PC-9 (cell line): ENCODE data around the gene METTL9. TPM values are rescaled to one million over a fixed set of nuclear protein-coding genes. Genes with fewer than 3 reads are reported as not detected.

Experiments
- BruUV-seq: library from RNA; stranded (reverse); fragments of 400-500 nt; replicated peaks from 2 replicates; lab custom pipeline; 2021; lab: Mats Ljungman, UMichigan
- CTCF ChIA-PET: fragments of 300-600 bp; sonication (Branson Sonifier 250); formaldehyde crosslinking; loops from one replicate; lab custom pipeline; 2022; ENCODE audit warnings: antibody characterized with exemption; lab: Charles Lee
- POLR2A ChIA-PET: fragments of 300-600 bp; sonication (Branson Sonifier 250); formaldehyde crosslinking; loops from one replicate; lab custom pipeline; 2022; ENCODE audit warnings: antibody characterized with exemption; ENCODE audit not compliant: unreplicated experiment; lab: Charles Lee
- DNase-seq, 2 experiments: peaks; one replicate each; pipeline versions ENCODE4 v3.0.0 to v3.0.0-alpha.2; 2015 to 2022; ENCODE audit warnings: mixed read lengths in 1 of 2
- H2AFZ ChIP-seq: fragments of 200-600 bp; sonication (generic); 2 replicates; pipeline ENCODE4 v1.8.1; 2017; ENCODE audit warnings: antibody characterized with exemption
- H3F3A ChIP-seq: fragments of 200-600 bp; sonication (generic); 2 replicates; pipeline ENCODE4 v1.8.1; 2017; ENCODE audit warnings: antibody characterized with exemption, mild to moderate bottlenecking, low read depth; ENCODE audit not compliant: insufficient read depth
- H3K27ac ChIP-seq: fragments of 200-600 bp; sonication (generic); 2 replicates; pipeline ENCODE4 v1.6.1; 2016; ENCODE audit warnings: mixed run types
- H3K27me3 ChIP-seq: fragments of 200-600 bp; sonication (generic); 2 replicates; pipeline ENCODE4 v1.6.1; 2016; ENCODE audit warnings: low read depth, mixed run types; ENCODE audit not compliant: insufficient read depth
- H3K36me3 ChIP-seq: fragments of 200-600 bp; sonication (generic); 2 replicates; pipeline ENCODE4 v1.6.1; 2016; ENCODE audit warnings: low read depth, mixed run types
- H3K4me1 ChIP-seq: fragments of 200-600 bp; sonication (generic); replicated peaks from 2 replicates; pipeline ENCODE4 v1.6.1; 2016; ENCODE audit warnings: mixed run types; ENCODE audit not compliant: insufficient read depth
- H3K4me2 ChIP-seq: fragments of 200-600 bp; sonication (generic); 2 replicates; pipeline ENCODE4 v1.6.1; 2017; ENCODE audit warnings: mixed run types
- H3K4me3 ChIP-seq: fragments of 200-600 bp; sonication (generic); 2 replicates; pipeline ENCODE4 v1.6.1; 2016; ENCODE audit warnings: mixed run types
- H3K79me2 ChIP-seq: fragments of 200-600 bp; sonication (generic); 2 replicates; pipeline ENCODE4 v1.6.1; 2017; ENCODE audit warnings: low read depth, mixed run types
- H3K9me2 ChIP-seq: fragments of 200-600 bp; sonication (generic); 2 replicates; pipeline ENCODE4 v1.8.1; 2017; ENCODE audit warnings: mild to moderate bottlenecking; ENCODE audit not compliant: insufficient read depth
- H3K9me3 ChIP-seq: fragments of 200-600 bp; sonication (generic); 2 replicates; pipeline ENCODE4 v1.8.1; 2016; ENCODE audit warnings: low read depth; ENCODE audit not compliant: insufficient read depth
- H4K20me1 ChIP-seq: fragments of 200-600 bp; sonication (generic); 2 replicates; pipeline ENCODE4 v1.8.1; 2017; ENCODE audit not compliant: insufficient read depth
- CTCF ChIP-seq: fragments of 200-600 bp; sonication (generic); conservative IDR thresholded peaks from 2 replicates; pipeline ENCODE4 v1.6.1; 2017; ENCODE audit warnings: mixed run types, antibody characterized with exemption, mild to moderate bottlenecking, moderate library complexity
- EZH2 ChIP-seq: fragments of 200-600 bp; sonication (generic); IDR thresholded peaks from 2 replicates; pipeline ENCODE4 v1.8.0; 2017; ENCODE audit warnings: antibody characterized with exemption, low read depth
- intact Hi-C: fragments of 100-400 bp; cut with micrococcal nuclease; formaldehyde crosslinking; loops from one replicate; pipeline ENCODE4 v1.10.0; 2022; ENCODE audit not compliant: unreplicated experiment
- total RNA-seq: library from RNA; stranded (reverse); gene quantifications from 2 replicates; pipeline ENCODE4 v1.2.3, GENCODE V29; 2021

The METTL9 gene
- total RNA-seq, 1 experiment from 2014 or later, result 136 TPM

GRCh38 chr16:21608639-21609328 is 9.4 kb downstream of the METTL9 start:
- Histone ChIP-seq H3K36me3 (0 out of 2 replicates have a peak, but pooled peaks cover 2% of the 10 kb centered on the region), H3K9me2 (no peaks in the 10 kb centered on the region), H3K79me2 (peaks cover 100% of the 10 kb centered on the region), H3K4me2 (peak overlapping the region; percentile 19), H3K4me1 (peaks cover 95% of the 10 kb centered on the region), H3K9me3 (no peaks in the 10 kb centered on the region), H3K27ac (no peak overlapping the region), H4K20me1 (no peaks in the 10 kb centered on the region), H3K4me3 (no peak overlapping the region), H3K27me3 (no peaks in the 10 kb centered on the region), H2AFZ (no peak overlapping the region), H3F3A (peaks cover 55% of the 10 kb centered on the region)
- intact Hi-C loops, result no loop called here
- no peak for DNase-seq
- ChIA-PET CTCF (no interaction called here), POLR2A (no interaction called here)
- TF ChIP-seq CTCF, result no peak
- no peak for TF ChIP-seq EZH2
- BruUV-seq, result no TSS peak

DNA sequence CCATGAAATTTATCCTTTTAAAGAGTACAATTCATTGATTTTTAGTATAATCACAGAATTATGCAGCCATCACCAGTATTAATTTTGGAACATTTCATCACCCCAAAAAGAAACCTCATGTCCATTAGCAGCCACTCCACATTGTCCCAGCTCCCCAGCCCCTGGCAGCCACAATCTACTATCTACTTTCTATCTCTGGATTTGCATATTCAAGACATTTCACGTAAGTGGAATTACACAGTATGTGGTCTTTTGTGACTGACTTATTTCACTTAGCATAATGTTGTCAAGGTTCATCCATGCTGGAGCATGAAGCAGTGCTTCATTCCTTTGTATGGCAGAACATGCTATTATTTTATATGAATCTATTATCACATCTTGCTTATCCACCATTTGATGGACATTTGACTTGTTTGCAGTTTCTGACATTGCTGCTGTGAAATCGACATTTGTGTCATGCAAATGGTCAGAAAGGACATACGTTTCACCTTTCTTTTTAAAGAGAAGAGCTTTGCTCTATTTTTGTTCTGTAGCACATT is 10.7 kb downstream of the METTL9 start:
- ChIA-PET CTCF (interaction anchor here (0.6 kb wide), 1 partner anchor 489 kb away, joined by 7 read pairs; no protein-coding TSS in a partner anchor), POLR2A (interaction anchor here (0.6 kb wide), 2 partner anchors 13 to 1756 kb away, joined by 3 to 6 read pairs; no protein-coding TSS in a partner anchor)
- Histone ChIP-seq H3K27me3 (no peaks in the 10 kb centered on the region), H3K4me2 (peak overlapping the region; percentile 72), H3K36me3 (peaks cover 9% of the 10 kb centered on the region; the same call in 1 of the 2 replicates), H3K4me1 (peaks cover 90% of the 10 kb centered on the region), H3F3A (peaks cover 47% of the 10 kb centered on the region), H4K20me1 (no peaks in the 10 kb centered on the region), H3K79me2 (peaks cover 100% of the 10 kb centered on the region), H3K9me2 (no peaks in the 10 kb centered on the region), H3K9me3 (no peaks in the 10 kb centered on the region), H3K4me3 (no peak overlapping the region), H3K27ac (peak overlapping the region; percentile 81), H2AFZ (no peak overlapping the region)
- no peak for DNase-seq
- TF ChIP-seq EZH2, result no peak
- no peak for TF ChIP-seq CTCF
- no TSS peak for BruUV-seq
- intact Hi-C loops, result no loop called here

DNA sequence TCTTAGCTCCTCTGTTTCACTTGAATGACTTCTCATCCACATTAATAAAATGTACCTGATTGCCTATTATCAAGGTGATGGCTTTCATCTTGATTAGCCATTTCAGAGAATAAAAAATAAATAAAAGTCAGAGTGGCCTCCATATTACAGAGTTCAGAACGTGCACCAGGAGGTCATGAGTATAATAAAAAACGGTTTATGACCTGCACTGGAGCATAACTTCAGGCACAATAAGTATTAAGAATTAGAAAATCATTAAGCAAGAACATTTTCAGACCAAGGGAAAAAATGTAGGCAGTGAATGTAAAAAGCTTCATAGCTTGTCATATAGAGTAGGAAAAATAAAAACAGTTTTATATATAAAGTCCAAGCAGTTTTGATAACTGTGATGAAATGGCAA is 11.4 kb downstream of the METTL9 start:
- no peak for TF ChIP-seq EZH2
- TF ChIP-seq CTCF, result no peak
- H3K4me1 ChIP-seq, result peaks cover 84% of the 10 kb centered on the region
- H3K36me3 ChIP-seq, result peaks cover 9% of the 10 kb centered on the region; the same call in 1 of the 2 replicates
- no peaks in the 10 kb centered on the region for H4K20me1 ChIP-seq
- H3K79me2 ChIP-seq, result peaks cover 100% of the 10 kb centered on the region
- ChIA-PET CTCF (interaction anchor here (0.6 to 0.8 kb wide), 2 partner anchors 45 to 488 kb away, joined by 3 to 7 read pairs; no protein-coding TSS in a partner anchor), POLR2A (interaction anchor here (0.6 kb wide), 1 partner anchor 1755 kb away, joined by 6 read pairs; no protein-coding TSS in a partner anchor)
- no peak overlapping the region for H2AFZ ChIP-seq
- no peaks in the 10 kb centered on the region for H3K9me3 ChIP-seq
- H3K27me3 ChIP-seq, result no peaks in the 10 kb centered on the region
- peaks cover 47% of the 10 kb centered on the region for H3F3A ChIP-seq
- DNase-seq, result no peak
- no peaks in the 10 kb centered on the region for H3K9me2 ChIP-seq
- peak overlapping the region; percentile 20; the same call in 1 of the 2 replicates for H3K4me3 ChIP-seq
- peak overlapping the region; percentile 81 for H3K27ac ChIP-seq
- intact Hi-C loops, result no loop called here
- H3K4me2 ChIP-seq, result peak overlapping the region; percentile 72
- BruUV-seq, result no TSS peak
